ENCODE measurements around the gene VANGL2. TPM values are rescaled to one million over a fixed set of nuclear protein-coding genes. Genes with fewer than 3 reads are reported as not detected.

VANGL2 gene
- total RNA-seq, 2 donors from 2014 or later: 3.6 to 7.8 TPM

DNA sequence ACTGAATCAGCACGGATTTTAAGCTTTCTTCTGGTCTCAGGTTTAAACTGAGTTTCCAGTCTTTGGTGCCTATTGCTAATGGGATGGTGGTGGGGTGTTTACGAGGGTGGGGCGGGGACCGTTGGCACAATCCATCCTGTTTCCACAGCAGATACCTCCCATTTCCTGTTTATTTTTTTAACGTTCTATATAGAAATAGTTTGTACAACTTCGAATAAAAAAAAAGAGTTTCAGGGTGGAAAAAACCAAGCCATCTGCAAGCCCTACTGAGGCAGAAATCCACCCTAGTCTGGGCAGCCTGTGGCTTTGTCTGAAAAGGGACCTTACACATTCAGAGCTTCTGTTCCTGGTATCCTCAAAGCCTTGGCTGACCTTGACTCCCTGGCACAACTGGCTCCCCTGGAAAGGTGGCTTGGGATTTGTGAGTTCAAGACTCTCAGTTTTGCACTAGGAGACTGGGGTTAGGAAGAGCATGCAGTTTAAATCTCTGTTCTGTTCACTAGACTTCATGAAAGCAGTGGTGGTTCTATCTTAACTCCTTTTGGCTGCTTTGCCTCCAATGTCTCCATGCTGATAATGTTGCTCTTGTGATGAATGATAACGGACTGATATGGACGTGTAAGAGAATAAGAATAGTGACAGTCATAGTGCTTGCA, 46.7 kb downstream of the VANGL2 start:
- Histone ChIP-seq H3K27me3 (no peaks in the 10 kb centered on the region), H3K4me1 (peaks cover 14% of the 10 kb centered on the region), H3K9me3 (no peaks in the 10 kb centered on the region), H3K4me3 (no peak overlapping the region), H3K27ac (no peak overlapping the region), H3K36me3 (replicated peaks in 1 of 2; ENCODE audit: insufficient read depth in 1 of 2, low read depth in 2 of 2) (no peaks in the 10 kb centered on the region)
- DNase-seq: no peak
- WGBS, 2 donors: 51 to 60% methylated on average over 8 of the region's 8 CpGs
- no peak for TF ChIP-seq POLR2A (IDR thresholded peaks at IDR 0.05)
- TF ChIP-seq CTCF (IDR thresholded peaks at IDR 0.05): no peak
- no peak for ATAC-seq
- intact Hi-C loops (cut with DNase I): no loop called here

GRCh38 chr1:160449494-160449893, 49.1 kb downstream of the VANGL2 start:
- WGBS, 2 donors: 97 to 98% methylated on average over 2 of the region's 2 CpGs
- Histone ChIP-seq H3K4me3 (no peak overlapping the region), H3K4me1 (peaks cover 14% of the 10 kb centered on the region), H3K9me3 (no peaks in the 10 kb centered on the region), H3K27me3 (no peaks in the 10 kb centered on the region), H3K27ac (no peak overlapping the region), H3K36me3 (replicated peaks in 1 of 2; ENCODE audit: insufficient read depth in 1 of 2, low read depth in 2 of 2) (no peaks in the 10 kb centered on the region)
- no peak for DNase-seq
- TF ChIP-seq CTCF (IDR thresholded peaks at IDR 0.05): no peak
- no peak for ATAC-seq
- intact Hi-C loops (cut with DNase I): no loop called here

GRCh38 chr1:160451119-160451858, 50.9 kb downstream of the VANGL2 start:
- Histone ChIP-seq H3K4me1 (peaks cover 14% of the 10 kb centered on the region), H3K36me3 (replicated peaks in 1 of 2; ENCODE audit: insufficient read depth in 1 of 2, low read depth in 2 of 2) (no peaks in the 10 kb centered on the region), H3K27ac (no peak overlapping the region), H3K27me3 (no peaks in the 10 kb centered on the region), H3K4me3 (no peak overlapping the region), H3K9me3 (no peaks in the 10 kb centered on the region)
- 53 to 66% methylated on average over 7 of the region's 7 CpGs for WGBS, 2 donors
- no peak for DNase-seq
- TF ChIP-seq CTCF (IDR thresholded peaks at IDR 0.05) (no peak), POLR2A (IDR thresholded peaks at IDR 0.05) (no peak)
- no peak for ATAC-seq
- intact Hi-C loops (cut with DNase I): no loop called here

GRCh38 chr1:160451859-160452232, 51.5 kb downstream of the VANGL2 start:
- 44 to 94% methylated on average over 1 of the region's 1 CpG for WGBS, 2 donors
- intact Hi-C loops (cut with DNase I): no loop called here
- DNase-seq (no peak), ATAC-seq (no peak)
- Histone ChIP-seq H3K27me3 (no peaks in the 10 kb centered on the region), H3K36me3 (replicated peaks in 1 of 2; ENCODE audit: insufficient read depth in 1 of 2, low read depth in 2 of 2) (no peaks in the 10 kb centered on the region), H3K4me3 (no peak overlapping the region), H3K4me1 (peaks cover 14% of the 10 kb centered on the region), H3K27ac (no peak overlapping the region), H3K9me3 (no peaks in the 10 kb centered on the region)
- TF ChIP-seq CTCF (IDR thresholded peaks at IDR 0.05) (no peak), POLR2A (IDR thresholded peaks at IDR 0.05) (no peak)

GRCh38 chr1:160453443-160453842, 53.1 kb downstream of the VANGL2 start:
- no peak for ATAC-seq
- WGBS, 2 donors: 79 to 89% methylated on average over 7 of the region's 7 CpGs
- H3K4me3 ChIP-seq: no peak overlapping the region

More at GRCh38 chr1:160453443-160453842, 53.1 kb downstream of the VANGL2 start:
- Histone ChIP-seq H3K36me3 (replicated peaks in 1 of 2; ENCODE audit: insufficient read depth in 1 of 2, low read depth in 2 of 2) (no peaks in the 10 kb centered on the region), H3K9me3 (no peaks in the 10 kb centered on the region), H3K4me1 (peaks cover 5% of the 10 kb centered on the region), H3K27ac (no peak overlapping the region), H3K27me3 (no peaks in the 10 kb centered on the region)
- no peak for DNase-seq
- intact Hi-C loops (cut with DNase I): no loop called here
- TF ChIP-seq POLR2A (IDR thresholded peaks at IDR 0.05) (no peak), CTCF (IDR thresholded peaks at IDR 0.05) (no peak)
